T-cell (primary cell): ENCODE data around the gene ENTHD1. TPM values are rescaled to one million over a fixed set of nuclear protein-coding genes. Genes with fewer than 3 reads are reported as not detected.
"Not testable (repeated sequence)": the region's sequence is repeated elsewhere in the genome, so short reads cannot be mapped to it uniquely, and the experiment has no call there.

Experiments used
- ATAC-seq, 4 experiments: fragments of 200-7000 bp in 3 of 4; fragments of 150-1000 bp in 1 of 4; cut with Tn5 transposase; replicated peaks in 1 of 4; 1 replicate in 3 of 4; 2 replicates in 1 of 4; pipeline ENCODE4 v1.10.0; 2021; ENCODE audit warnings: moderate library complexity in 3 of 4, mild to moderate bottlenecking in 2 of 4, moderate number of reproducible peaks in 1 of 4
- CTCF ChIA-PET, 2 donors: fragments of 300-600 bp; sonication (Branson Sonifier 250); formaldehyde crosslinking; loops; one replicate each; lab custom pipeline; 2022; ENCODE audit warnings: antibody characterized with exemption in 2 of 2; lab: Charles Lee
- POLR2A ChIA-PET, 2 donors: fragments of 300-600 bp; sonication (Branson Sonifier 250); formaldehyde crosslinking; loops; one replicate each; lab custom pipeline; 2022; ENCODE audit warnings: antibody characterized with exemption in 2 of 2; lab: Charles Lee
- DNase-seq, 35 experiments: peaks; one replicate each; pipeline versions ENCODE4 v3.0.0 to v3.0.0-alpha.2; 2013 to 2023
- H3K27ac ChIP-seq: one replicate; pipeline ENCODE4 v1.5.1; 2013; ENCODE audit warnings: low read length
- H3K27me3 ChIP-seq, 2 experiments: replicated peaks in 1 of 2; 1 replicate in 1 of 2; 2 replicates in 1 of 2; pipeline versions ENCODE4 v1.6.1 to v1.7.0; 2013; ENCODE audit warnings: low read length in 1 of 2, mixed read lengths in 1 of 2; ENCODE audit not compliant: control insufficient read depth in 2 of 2, insufficient read depth in 2 of 2; ENCODE audit errors: extremely low read depth in 1 of 2
- H3K36me3 ChIP-seq, 2 donors: 1 replicate in 1 of 2; 2 replicates in 1 of 2; pipeline versions ENCODE4 v1.6.1 to v1.7.0; 2013; ENCODE audit warnings: low read length in 1 of 2; ENCODE audit not compliant: control insufficient read depth in 2 of 2, insufficient read depth in 1 of 2; ENCODE audit errors: extremely low read depth in 1 of 2
- H3K4me1 ChIP-seq, 2 experiments: 1 replicate in 1 of 2; 2 replicates in 1 of 2; pipeline versions ENCODE4 v1.6.1 to v1.7.0; 2013; ENCODE audit warnings: low read length in 2 of 2, mixed read lengths in 1 of 2; ENCODE audit not compliant: insufficient read depth in 2 of 2, control insufficient read depth in 1 of 2; ENCODE audit errors: extremely low read depth in 1 of 2
- H3K4me3 ChIP-seq, 2 donors: 1 replicate in 1 of 2; 2 replicates in 1 of 2; pipeline versions ENCODE4 v1.5.1 to v1.7.0; 2013; ENCODE audit warnings: mild to moderate bottlenecking in 2 of 2, low read length in 1 of 2, moderate library complexity in 1 of 2; ENCODE audit not compliant: control insufficient read depth in 1 of 2; ENCODE audit errors: extremely low read depth in 1 of 2
- H3K9me3 ChIP-seq: 2 replicates; pipeline ENCODE4 v1.7.0; 2013
- H3K27ac Mint-ChIP-seq, 2 donors: one replicate each; pipeline ENCODE4 v1.8.0; 2020 to 2021; ENCODE audit warnings: mild to moderate bottlenecking in 2 of 2, mixed read lengths in 2 of 2
- H3K27me3 Mint-ChIP-seq, 2 donors: one replicate each; pipeline ENCODE4 v1.8.0; 2021 to 2022; ENCODE audit warnings: mixed read lengths in 2 of 2
- H3K36me3 Mint-ChIP-seq: one replicate; pipeline ENCODE4 v1.8.0; 2021; ENCODE audit warnings: mixed read lengths
- H3K4me1 Mint-ChIP-seq, 3 donors: one replicate each; pipeline ENCODE4 v1.8.0; 2020 to 2022; ENCODE audit warnings: mixed read lengths in 3 of 3, mild to moderate bottlenecking in 1 of 3
- H3K4me3 Mint-ChIP-seq, 3 donors: one replicate each; pipeline ENCODE4 v1.8.0; 2020 to 2022; ENCODE audit warnings: mild to moderate bottlenecking in 3 of 3, mixed read lengths in 3 of 3, moderate library complexity in 3 of 3
- H3K9me3 Mint-ChIP-seq, 3 donors: one replicate each; pipeline ENCODE4 v1.8.0; 2020 to 2022; ENCODE audit warnings: mixed read lengths in 3 of 3
- WGBS: methylation state at CpG from one replicate; pipeline ENCODE4 v1.1.5; 2013; ENCODE audit warnings: missing lambda C conversion rate; ENCODE audit not compliant: insufficient coverage; 5-methylcytosine and 5-hydroxymethylcytosine counted together
- total RNA-seq, 35 experiments: library from RNA in 6 of 35; stranded (reverse) in 6 of 35; fragments of 120-200 nt in 1 of 35; gene quantifications; one replicate each; pipeline versions ENCODE4 v1.2.1 to v1.2.4 and lab custom pipeline; 2013 to 2026

Gene ENTHD1
- total RNA-seq, 5 donors from 2014 or later (not counting 1 experiment from before 2014, with no cell fraction given), result 0.13 to 0.36 (median 0.20) TPM

DNA sequence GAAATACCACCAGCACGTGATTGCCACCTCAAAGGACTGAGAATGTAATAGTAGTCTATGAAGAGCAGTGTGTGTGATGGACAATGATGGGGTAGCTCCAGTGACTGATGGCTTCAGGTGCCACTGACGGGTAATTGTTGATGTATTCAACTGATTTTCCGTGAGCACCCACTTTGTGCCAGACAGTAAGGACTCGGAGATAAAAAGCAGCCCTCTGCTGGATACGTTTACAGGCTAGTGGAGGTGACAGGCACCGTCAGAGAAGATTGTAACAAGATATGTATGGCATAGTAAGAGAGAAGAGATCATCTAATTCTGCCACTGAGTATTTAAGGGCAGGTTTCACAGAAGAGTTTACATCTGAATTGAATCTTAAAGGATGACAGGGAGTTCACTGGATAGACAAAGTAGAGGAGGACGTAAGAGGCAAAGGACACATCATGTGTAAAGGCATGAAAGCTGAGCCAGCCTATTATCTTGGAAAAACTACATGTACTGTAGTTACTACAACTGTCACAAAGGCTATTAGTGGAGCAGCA lies 1.1 kb upstream of the ENTHD1 start:
- no peak overlapping the region for H3K4me3 ChIP-seq
- peaks cover 17 to 22% of the 10 kb centered on the region in 2 experiments for H3K4me1 ChIP-seq
- Mint-ChIP-seq H3K4me1 (peaks cover 21 to 22% (median 21%) of the 10 kb centered on the region in 3 donors), H3K27ac (no peak overlapping the region), H3K9me3 (no peaks in the 10 kb centered on the region), H3K36me3 (no peaks in the 10 kb centered on the region), H3K4me3 (no peak overlapping the region), H3K27me3 (no peaks in the 10 kb centered on the region)
- WGBS, result 79% methylated on average over 4 of the region's 7 CpGs
- no peaks in the 10 kb centered on the region for H3K9me3 ChIP-seq
- ChIA-PET CTCF (interaction anchor here in 1 of 2 donors (1.9 kb wide), 1 partner anchor 56 kb away, joined by 5 read pairs; no protein-coding TSS in a partner anchor), POLR2A (interaction anchor here in 1 of 2 donors (0.5 kb wide), 1 partner anchor 165 kb away, joined by 8 read pairs; no protein-coding TSS in a partner anchor)
- no peaks in the 10 kb centered on the region for H3K36me3 ChIP-seq
- ATAC-seq, result peak in 1 of 4 experiments; percentile 32
- DNase-seq, result no peak
- H3K27me3 ChIP-seq, result no peaks in the 10 kb centered on the region
- no peak overlapping the region for H3K27ac ChIP-seq

DNA sequence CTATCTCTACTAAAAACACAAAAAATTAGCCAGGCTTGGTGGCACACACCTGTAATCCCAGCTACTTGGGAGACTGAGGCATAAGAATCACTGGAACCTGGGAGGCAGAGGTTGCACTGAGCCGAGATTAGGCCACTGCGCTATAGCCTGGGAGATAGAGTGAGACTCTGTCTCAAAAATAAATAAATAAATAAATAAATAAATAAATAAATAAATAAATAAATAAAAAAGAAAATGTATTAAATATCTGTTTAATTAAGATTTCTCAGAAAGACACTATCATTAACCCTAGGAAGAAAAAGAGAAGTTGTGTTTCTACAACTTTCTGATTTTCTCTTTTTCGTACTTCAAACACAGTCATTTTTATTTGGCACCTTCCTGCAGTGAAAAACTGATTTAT lies 3.6 kb downstream of the ENTHD1 start:
- ChIA-PET CTCF (interaction anchor here in 1 of 2 donors (0.6 to 1.4 kb wide), 2 partner anchors 43 to 89 kb away, joined by 3 to 6 read pairs; no protein-coding TSS in a partner anchor), POLR2A (interaction anchor here in 1 of 2 donors (0.6 kb wide), 1 partner anchor 63 kb away, joined by 3 read pairs; no protein-coding TSS in a partner anchor)
- H3K36me3 ChIP-seq, DNase-seq, H3K9me3 ChIP-seq, H3K27me3 ChIP-seq, H3K9me3 Mint-ChIP-seq, H3K27me3 Mint-ChIP-seq, H3K36me3 Mint-ChIP-seq, H3K4me3 Mint-ChIP-seq, H3K4me3 ChIP-seq, H3K27ac Mint-ChIP-seq, H3K4me1 ChIP-seq, ATAC-seq, H3K27ac ChIP-seq: not testable (repeated sequence)
- peaks cover 11 to 13% (median 12%) of the 10 kb centered on the region in 3 donors for H3K4me1 Mint-ChIP-seq
- WGBS, result no CpG with 5 or more reads among the region's 3 CpGs

DNA sequence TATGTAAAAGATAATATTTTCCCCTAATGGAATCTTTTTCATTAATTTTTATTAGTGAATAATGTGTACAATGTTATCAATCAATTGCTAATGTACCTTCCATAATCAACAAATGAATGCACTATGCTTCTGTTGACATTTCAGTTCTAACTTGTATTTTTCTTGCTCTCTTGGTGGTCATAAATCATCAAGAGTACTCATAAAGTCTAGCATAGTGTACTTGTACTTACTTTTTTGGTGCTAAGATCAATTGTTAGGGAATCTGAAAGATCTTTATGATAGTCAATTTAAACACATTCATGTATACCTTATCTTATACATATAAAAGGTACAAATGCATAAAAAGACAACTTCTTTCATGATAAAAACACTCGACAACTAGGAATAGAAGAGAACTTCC lies 10.5 kb downstream of the ENTHD1 start:
- CTCF ChIA-PET, result interaction anchor here in 1 of 2 donors (0.7 kb wide), 1 partner anchor 112 kb away, joined by 7 read pairs; no protein-coding TSS in a partner anchor
- Histone ChIP-seq H3K4me1 (no peaks in the 10 kb centered on the region), H3K27me3 (no peaks in the 10 kb centered on the region), H3K27ac (no peak overlapping the region), H3K9me3 (no peaks in the 10 kb centered on the region), H3K4me3 (no peak overlapping the region), H3K36me3 (no peaks in the 10 kb centered on the region)
- Mint-ChIP-seq H3K4me3 (no peak overlapping the region), H3K27ac (no peak overlapping the region), H3K9me3 (no peaks in the 10 kb centered on the region), H3K27me3 (no peaks in the 10 kb centered on the region), H3K4me1 (peaks cover 0 to 4% (median 0%) of the 10 kb centered on the region in 3 donors), H3K36me3 (no peaks in the 10 kb centered on the region)
- no CpG with 5 or more reads among the region's 1 CpG for WGBS
- DNase-seq, result no peak
- ATAC-seq, result no peak
- POLR2A ChIA-PET, result interaction anchor here in 1 of 2 donors (0.7 kb wide), 1 partner anchor 13 kb away, joined by 7 read pairs; no protein-coding TSS in a partner anchor

DNA sequence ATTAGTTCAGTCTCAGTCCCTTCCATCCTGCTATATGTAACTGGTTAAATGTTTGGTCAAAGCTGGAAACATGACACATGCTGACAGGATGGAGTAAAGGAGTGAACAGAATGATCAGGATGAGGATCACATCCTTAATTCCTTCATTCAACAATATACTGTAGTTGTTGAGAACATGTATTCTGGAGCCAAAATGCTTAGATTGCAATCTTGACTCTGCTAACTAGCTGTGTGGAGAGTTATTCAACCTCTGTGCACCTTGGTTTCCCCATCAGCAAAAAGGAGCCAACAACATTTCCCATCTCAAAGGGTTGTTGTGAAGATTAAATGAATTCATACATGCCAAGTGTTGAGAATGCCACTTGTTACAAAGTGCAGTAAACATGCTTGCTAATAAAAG lies 12.8 kb downstream of the ENTHD1 start:
- ChIA-PET CTCF (no interaction called here), POLR2A (no interaction called here)
- no peaks in the 10 kb centered on the region for H3K4me1 ChIP-seq
- Mint-ChIP-seq H3K4me3 (no peak overlapping the region), H3K27me3 (no peaks in the 10 kb centered on the region), H3K36me3 (no peaks in the 10 kb centered on the region), H3K9me3 (no peaks in the 10 kb centered on the region), H3K4me1 (peaks cover 0 to 11% (median 0%) of the 10 kb centered on the region in 3 donors), H3K27ac (no peak overlapping the region)
- H3K36me3 ChIP-seq, result no peaks in the 10 kb centered on the region
- H3K27me3 ChIP-seq, result no peaks in the 10 kb centered on the region
- ATAC-seq, result no peak
- H3K4me3 ChIP-seq, result no peak overlapping the region
- no peak for DNase-seq
- no peak overlapping the region for H3K27ac ChIP-seq
- H3K9me3 ChIP-seq, result no peaks in the 10 kb centered on the region

DNA sequence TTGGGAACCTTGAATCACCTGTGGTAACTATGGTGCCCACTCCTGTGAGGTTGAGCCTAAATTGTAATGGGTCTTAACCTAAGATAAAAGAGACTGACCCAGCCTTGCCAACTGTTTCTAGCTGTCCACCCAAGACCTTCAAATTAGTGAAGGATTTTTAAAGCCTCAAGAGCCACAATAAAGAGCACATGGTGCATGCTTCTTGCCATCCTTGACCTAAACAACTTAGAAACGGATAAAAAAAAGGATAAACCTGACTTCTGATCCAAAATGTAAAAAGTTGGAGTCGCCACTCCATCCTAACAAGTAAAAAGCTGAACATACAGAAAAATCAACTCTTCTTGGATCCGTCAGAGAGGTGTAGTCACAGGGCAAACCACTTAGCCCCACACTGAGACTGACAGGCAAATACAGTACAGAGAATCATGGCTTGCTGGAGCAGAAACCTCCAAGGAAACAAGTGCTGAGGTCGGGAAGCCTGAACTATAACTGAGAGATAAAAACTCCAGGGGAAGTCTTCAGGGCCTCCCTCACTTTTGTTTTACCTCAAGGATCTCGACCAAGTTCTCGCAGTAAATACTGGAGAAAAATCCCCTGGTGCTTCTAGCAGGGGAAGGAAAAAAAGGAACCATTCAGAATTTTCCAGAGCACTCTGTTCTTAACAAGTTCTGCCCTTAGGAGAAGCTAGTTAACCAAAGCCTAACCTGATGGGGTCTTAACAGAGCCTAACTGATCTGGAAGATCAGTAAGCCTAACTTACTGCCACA lies 16.3 kb downstream of the ENTHD1 start:
- no peaks in the 10 kb centered on the region for H3K27me3 ChIP-seq
- POLR2A ChIA-PET, result no interaction called here
- H3K4me3 ChIP-seq, result no peak overlapping the region
- 100% methylated on average over 2 of the region's 6 CpGs for WGBS
- ATAC-seq, result no peak
- Mint-ChIP-seq H3K9me3 (no peaks in the 10 kb centered on the region), H3K27ac (no peak overlapping the region), H3K4me1 (peaks cover 0 to 11% (median 0%) of the 10 kb centered on the region in 3 donors), H3K4me3 (no peak overlapping the region), H3K27me3 (no peaks in the 10 kb centered on the region), H3K36me3 (no peaks in the 10 kb centered on the region)
- H3K36me3 ChIP-seq, result no peaks in the 10 kb centered on the region
- H3K27ac ChIP-seq, result no peak overlapping the region
- DNase-seq, result no peak
- no peaks in the 10 kb centered on the region for H3K9me3 ChIP-seq
- H3K4me1 ChIP-seq, result no peaks in the 10 kb centered on the region
- CTCF ChIA-PET, result no interaction called here

DNA sequence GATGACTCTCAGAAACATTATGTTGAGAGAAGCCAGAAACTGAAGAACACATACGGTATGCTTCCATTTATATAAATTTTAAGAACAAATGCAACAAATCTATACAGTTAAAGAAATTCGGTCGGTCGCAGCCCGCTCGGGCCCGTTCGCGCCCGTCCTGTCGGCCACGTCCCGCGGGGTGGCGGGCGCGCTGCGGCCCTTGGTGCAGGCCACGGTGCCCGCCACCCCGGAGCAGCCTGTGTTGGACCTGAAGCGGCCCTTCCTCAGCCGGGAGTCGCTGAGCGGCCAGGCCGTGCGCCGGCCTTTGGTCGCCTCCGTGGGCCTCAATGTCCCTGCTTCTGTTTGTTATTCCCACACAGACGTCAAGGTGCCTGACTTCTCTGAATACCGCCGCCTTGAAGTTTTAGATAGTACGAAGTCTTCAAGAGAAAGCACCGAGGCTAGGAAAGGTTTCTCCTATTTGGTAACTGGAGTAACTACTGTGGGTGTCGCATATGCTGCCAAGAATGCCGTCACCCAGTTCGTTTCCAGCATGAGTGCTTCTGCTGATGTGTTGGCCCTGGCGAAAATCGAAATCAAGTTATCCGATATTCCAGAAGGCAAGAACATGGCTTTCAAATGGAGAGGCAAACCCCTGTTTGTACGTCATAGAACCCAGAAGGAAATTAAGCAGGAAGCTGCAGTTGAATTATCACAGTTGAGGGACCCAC lies 18.2 kb downstream of the ENTHD1 start:
- H3K27me3 ChIP-seq, H3K4me3 ChIP-seq, H3K9me3 Mint-ChIP-seq, H3K36me3 ChIP-seq, H3K27ac ChIP-seq, H3K36me3 Mint-ChIP-seq, CTCF ChIA-PET, POLR2A ChIA-PET, H3K9me3 ChIP-seq, H3K27me3 Mint-ChIP-seq, H3K4me3 Mint-ChIP-seq, H3K27ac Mint-ChIP-seq, H3K4me1 ChIP-seq: not testable (repeated sequence)
- 100% methylated on average over 3 of the region's 42 CpGs for WGBS
- ATAC-seq (peak in 2 of 4 experiments; percentile 32 to 42), DNase-seq (peak in 1 of 35 experiments; percentile 30)
- peaks cover 0 to 11% (median 0%) of the 10 kb centered on the region in 3 donors for H3K4me1 Mint-ChIP-seq
